ENCODE measurements around the gene PLA2G12B. TPM values are rescaled to one million over a fixed set of nuclear protein-coding genes. Genes with fewer than 3 reads are reported as not detected.

The PLA2G12B gene
- total RNA-seq, 6 donors from 2014 or later = 0.61 to 12.2 (median 3.2) TPM

- Histone ChIP-seq H3K4me1 (no peaks in the 10 kb centered on the region), H3K27ac (no peak overlapping the region), H3K27me3 (no peaks in the 10 kb centered on the region), H3K36me3 (peaks cover 0 to 36% (median 6%) of the 10 kb centered on the region in 4 donors), H3K9me3 (no peaks in the 10 kb centered on the region), H3K4me3 (no peak overlapping the region)
- 81 to 88% methylated on average over 2 of the region's 2 CpGs for WGBS, 2 donors
- DNase-seq (no peak), ATAC-seq (ENCODE audit: low FRiP score in 2 of 2) (no peak)
- TF ChIP-seq POLR2A (IDR thresholded peaks at IDR 0.05) = no peak
- no peak for TF ChIP-seq CTCF (IDR thresholded peaks at IDR 0.05)
- no peak for TF ChIP-seq POLR2AphosphoS5 (IDR thresholded peaks at IDR 0.05)
- TF ChIP-seq EP300 (IDR thresholded peaks at IDR 0.05) = no peak
These were observed 68.7 kb downstream of the PLA2G12B start for GRCh38 chr10:72885953-72886352.

Other genes with a start within 250 kb of the PLA2G12B start
- under 1 TPM in 2 of 6 donors, not detected in 4; 0.15 to 0.20 TPM for gene OIT3, start 61.1 kb downstream of the PLA2G12B start, total RNA-seq
- 10 to 100 TPM; 13.4 to 50.0 (median 29.5) TPM for gene P4HA1, start 142.1 kb upstream of the PLA2G12B start, total RNA-seq
- 1 to 10 TPM; 1.0 to 4.6 (median 2.7) TPM for gene NUDT13, start 155.6 kb upstream of the PLA2G12B start, total RNA-seq
- gene ECD, start 213.2 kb upstream of the PLA2G12B start, total RNA-seq = 10 to 100 TPM; 19.2 to 43.0 (median 24.8) TPM
- gene FAM149B1, start 213.3 kb upstream of the PLA2G12B start, total RNA-seq = 10 to 100 TPM; 11.4 to 38.8 (median 18.7) TPM

Measured in upper lobe of left lung (tissue), 6 donors.